ENCODE measurements around the gene GABARAP.
A peak's percentile ranks its signal among the peaks of the same experiment; 100 is the strongest.

GABARAP gene

GRCh38 chr17:7208754-7209460 lies 33.3 kb downstream of the GABARAP start:
- no peak overlapping the region for H3K4me3 ChIP-seq (ENCODE audit: low read depth, low read length)

DNA sequence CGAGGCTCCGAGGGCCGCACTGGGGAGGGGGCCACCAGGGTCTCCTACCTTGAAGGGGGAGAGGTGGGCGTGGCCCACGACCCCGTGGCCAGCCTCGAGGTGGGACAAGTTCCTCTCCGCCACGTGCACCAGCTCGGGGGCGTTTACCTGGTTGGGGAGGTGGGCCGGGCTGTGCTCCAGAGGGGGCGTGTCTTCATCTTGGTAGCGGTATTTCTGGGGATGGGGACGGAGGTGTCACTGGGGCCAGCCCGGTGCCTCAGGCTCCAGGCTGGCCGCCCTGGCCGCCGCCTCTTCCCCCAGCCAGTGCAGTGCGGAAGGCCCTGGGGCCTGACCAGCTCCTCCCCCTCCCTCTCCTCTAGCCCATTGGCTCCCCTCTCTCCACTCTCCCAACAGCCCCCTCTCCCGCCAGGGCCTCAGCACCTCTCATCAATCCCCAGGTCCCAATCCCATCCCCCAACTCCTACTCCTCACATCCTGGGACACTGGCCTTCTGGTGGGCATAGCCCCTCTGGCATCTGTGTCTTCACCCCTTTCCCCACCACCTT lies 34.1 kb downstream of the GABARAP start:
- no peak overlapping the region for H3K4me3 ChIP-seq (ENCODE audit: low read depth, low read length)

GRCh38 chr17:7207120-7208001 lies 34.9 kb downstream of the GABARAP start:
- no peak overlapping the region for H3K4me3 ChIP-seq (ENCODE audit: low read depth, low read length)

DNA sequence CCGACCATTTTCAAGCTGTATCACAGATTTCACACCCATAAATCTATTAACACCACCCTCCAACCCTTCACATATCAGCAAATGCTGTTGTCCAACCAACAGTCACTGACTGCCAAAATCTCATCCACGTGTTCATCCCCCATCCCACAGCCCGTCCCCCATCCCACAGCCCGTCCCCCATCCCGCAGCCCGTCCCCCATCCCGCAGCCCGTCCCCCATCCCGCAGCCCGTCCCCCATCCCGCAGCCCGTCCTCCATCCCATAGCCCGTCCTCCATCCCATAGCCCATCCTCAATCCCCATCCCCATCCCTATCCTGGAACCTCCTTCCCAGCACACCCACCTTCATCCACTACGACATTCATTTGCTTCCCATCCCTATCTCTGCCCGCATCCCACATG lies 36.7 kb downstream of the GABARAP start:
- H3K4me3 ChIP-seq (ENCODE audit: low read depth, low read length), result peak overlapping the region; percentile 31

DNA sequence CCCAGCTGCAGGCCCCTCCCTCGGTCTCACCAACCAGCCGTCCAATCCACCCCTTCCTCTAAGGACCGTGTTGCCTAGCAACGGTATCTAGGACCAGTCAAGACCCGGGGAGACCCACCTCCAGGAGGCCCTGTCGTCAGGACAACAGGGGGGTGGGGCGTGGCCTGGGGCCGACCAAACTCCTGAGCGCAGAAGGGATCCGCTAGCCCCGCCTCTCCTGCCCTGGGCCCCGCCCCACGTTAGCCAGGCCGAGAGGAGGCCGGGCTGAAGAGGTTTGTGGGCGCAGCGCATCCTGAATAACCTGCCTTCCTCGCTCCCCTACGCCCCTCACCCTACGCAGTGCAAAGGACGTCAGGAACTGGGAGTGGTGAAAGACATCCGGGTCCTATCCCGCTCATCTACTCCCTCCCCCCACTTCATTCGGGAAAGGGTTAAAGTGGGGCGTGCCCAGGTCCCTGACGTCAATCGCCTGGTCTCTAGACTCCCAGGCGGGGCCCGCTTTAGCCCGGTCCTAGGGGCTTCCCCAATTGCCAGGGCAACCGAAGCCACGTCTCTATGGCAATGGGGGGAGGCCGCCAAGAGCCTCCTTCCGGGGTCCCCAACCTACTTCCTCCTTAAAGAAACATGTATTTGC lies 37.3 kb downstream of the GABARAP start:
- H3K4me3 ChIP-seq (ENCODE audit: low read depth, low read length), result peak overlapping the region; percentile 46

DNA sequence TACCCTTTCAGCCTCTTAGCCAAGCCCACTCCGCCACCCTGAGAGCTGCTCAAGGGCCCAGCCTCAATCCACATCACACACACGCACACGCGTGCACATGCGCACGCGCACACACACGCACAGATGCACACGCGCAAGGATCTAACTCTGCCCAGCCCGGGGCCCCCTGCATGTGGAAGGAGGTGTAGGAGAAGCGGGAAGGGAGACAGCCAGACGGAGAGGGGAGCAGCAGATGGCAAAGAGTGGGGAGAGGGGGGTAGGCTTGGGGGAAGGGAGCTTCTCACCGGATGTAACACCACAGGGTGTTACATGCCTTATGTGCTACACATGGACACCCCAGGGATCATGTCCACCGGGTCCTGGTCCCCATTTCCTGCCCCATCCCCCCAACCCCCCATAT lies 37.9 kb downstream of the GABARAP start:
- H3K4me3 ChIP-seq (ENCODE audit: low read depth, low read length), result peak overlapping the region; percentile 46

DNA sequence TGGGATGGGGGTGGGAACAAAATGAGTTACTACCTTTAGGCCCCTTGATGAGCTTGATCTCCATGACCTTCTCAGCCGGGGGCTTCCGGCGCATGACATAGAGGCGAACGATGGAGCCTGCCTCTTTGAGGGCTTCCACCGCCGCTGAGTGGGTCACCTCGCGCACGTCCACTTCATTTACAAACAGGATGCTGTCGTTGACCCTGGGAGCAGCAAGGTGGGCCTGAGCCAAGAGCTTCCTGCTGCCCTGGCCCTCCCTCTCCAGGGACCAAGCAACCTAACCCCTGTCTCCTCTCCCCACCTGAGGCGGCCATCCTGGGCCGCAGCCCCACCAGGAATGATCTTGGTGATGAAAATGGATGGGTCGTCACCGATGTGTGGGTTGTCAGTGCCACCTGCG lies 38.9 kb downstream of the GABARAP start:
- H3K4me3 ChIP-seq (ENCODE audit: low read depth, low read length), result no peak overlapping the region

DNA sequence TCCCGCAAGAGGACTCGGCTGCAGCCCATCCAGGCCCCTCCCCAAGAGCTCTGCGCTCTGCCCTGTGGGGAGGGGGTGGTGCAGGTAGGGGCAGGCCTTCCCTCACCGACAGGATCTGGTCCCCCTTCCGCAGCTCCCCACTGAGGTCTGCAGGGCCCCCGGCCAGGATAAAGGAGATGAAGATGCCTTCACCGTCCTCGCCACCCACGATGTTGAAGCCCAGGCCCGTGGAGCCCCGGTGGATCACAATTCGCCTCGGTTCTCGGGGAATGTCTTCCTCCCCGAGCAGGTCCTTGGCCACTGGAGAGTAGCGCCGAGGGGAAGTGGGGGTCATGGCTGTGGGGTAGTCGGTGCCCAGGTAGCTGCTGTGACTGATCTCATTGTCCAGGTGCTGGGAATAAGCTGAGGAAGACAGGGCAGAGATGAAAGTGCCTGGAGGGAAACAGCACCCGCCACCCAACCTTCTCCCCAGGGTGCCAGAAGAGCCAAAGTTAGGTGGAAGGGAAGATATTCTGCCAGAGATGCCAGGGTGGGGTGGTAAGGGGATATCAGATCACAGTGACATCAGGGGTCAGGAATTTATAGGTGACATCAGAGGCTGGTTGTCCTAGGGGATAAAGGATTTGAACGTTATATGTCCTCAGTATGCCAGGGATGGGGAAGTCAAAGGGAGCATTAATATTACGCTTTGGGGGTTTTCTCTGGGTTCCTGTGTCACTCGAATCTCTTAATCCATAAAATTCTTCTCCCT lies 45.4 kb downstream of the GABARAP start:
- H3K4me3 ChIP-seq (ENCODE audit: low read depth, low read length), result no peak overlapping the region

GRCh38 chr17:7195971-7196370 lies 46.3 kb downstream of the GABARAP start:
- H3K4me3 ChIP-seq (ENCODE audit: low read depth, low read length), result no peak overlapping the region

GRCh38 chr17:7192271-7192937 lies 49.8 kb downstream of the GABARAP start:
- H3K4me3 ChIP-seq (ENCODE audit: low read depth, low read length), result no peak overlapping the region

DNA sequence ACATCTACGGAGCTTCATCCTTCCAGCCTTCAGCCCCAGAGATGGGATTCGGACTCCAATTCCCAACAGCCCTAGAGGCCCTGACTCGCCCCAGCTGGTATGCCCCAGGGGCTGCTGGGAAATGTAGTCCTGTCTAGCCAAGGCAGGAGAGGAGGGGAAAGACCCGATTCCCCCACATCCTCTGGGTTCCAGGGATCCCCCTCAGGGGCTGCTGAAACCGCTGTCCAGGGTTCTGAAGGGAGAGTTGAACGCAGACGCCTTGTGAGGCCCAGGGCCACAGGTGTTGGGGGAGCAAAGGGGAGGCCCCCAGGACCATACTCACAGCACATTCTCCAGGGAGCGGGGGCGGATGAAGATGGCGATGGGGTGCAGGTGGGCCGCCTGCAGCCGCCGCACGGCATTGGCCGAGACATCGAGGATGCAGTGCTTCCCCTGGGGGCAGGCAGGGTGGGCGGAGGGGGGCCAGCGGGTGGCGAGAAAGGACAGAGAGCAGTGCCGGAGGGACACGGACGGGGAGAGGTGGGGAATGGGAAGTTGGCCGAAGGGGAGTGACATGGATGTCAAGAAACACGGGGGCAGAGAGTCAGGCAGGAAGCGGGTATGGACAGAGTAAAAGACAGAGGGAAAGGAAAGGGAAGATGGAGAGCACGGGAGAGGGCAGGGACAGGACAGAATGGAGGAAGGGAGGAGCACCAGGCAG lies 50.5 kb downstream of the GABARAP start:
- no peak overlapping the region for H3K4me3 ChIP-seq (ENCODE audit: low read depth, low read length)

DNA sequence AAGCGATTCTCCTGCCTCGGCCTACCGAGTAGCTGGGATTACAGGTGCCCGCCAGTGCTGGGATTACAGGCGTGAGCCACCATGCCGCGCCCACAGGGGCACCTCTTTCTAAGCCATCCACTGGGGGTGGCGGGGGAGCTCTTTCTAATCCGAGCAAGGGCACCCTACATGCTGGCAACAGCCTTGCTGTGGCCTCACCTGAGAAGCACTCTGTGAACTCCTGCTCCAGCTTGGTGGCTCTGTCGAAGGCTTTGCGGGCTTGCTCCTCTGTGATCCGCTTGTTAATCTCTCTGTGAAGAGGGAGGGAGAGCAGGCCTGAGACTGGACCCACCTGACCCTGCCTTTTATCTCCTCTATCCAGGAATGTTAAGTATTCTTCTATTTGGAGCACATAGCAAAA lies 51.2 kb downstream of the GABARAP start:
- H3K4me3 ChIP-seq (ENCODE audit: low read depth, low read length), result no peak overlapping the region

- H3K4me3 ChIP-seq (ENCODE audit: low read depth, low read length), result no peak overlapping the region
These were observed 51.9 kb downstream of the GABARAP start for GRCh38 chr17:7190276-7190917.

Measured in iPS-11a (cell line).